Right lobe of liver (tissue), 6 donors: ENCODE measurements around the gene DENND4A. TPM values are rescaled to one million over a fixed set of nuclear protein-coding genes. Genes with fewer than 3 reads are reported as not detected.
A peak's percentile ranks its signal among the peaks of the same experiment; 100 is the strongest.
"Not testable (repeated sequence)": the region's sequence is repeated elsewhere in the genome, so short reads cannot be mapped to it uniquely, and the experiment has no call there.

Source experiments
- ATAC-seq, 4 donors: fragments of 200-7000 bp; cut with Tn5 transposase; one replicate each; pipeline ENCODE4 v1.9.1; 2020; ENCODE audit warnings: mild to moderate bottlenecking in 4 of 4, moderate library complexity in 4 of 4
- DNase-seq, 3 donors: peaks; one replicate each; pipeline ENCODE4 v3.0.0-alpha.2; 2020
- H3K27ac ChIP-seq, 3 donors: fragments of 200-600 bp; one replicate each; pipeline ENCODE4 v1.8.0; 2022
- H3K27me3 ChIP-seq, 2 donors: fragments of 200-600 bp; one replicate each; pipeline ENCODE4 v1.8.0; 2022
- H3K36me3 ChIP-seq, 4 donors: fragments of 200-600 bp; sonication (generic) in 1 of 4; one replicate each; pipeline versions ENCODE4 v1.5.1 to v1.8.0; 2017 to 2022; ENCODE audit warnings: control low read depth in 1 of 4
- H3K4me1 ChIP-seq, 4 donors: fragments of 200-600 bp; sonication (generic) in 1 of 4; one replicate each; pipeline versions ENCODE4 v1.5.1 to v1.8.0; 2017 to 2022; ENCODE audit warnings: control low read depth in 1 of 4
- H3K4me3 ChIP-seq, 3 donors: fragments of 200-600 bp; one replicate each; pipeline ENCODE4 v1.8.0; 2022
- H3K9me3 ChIP-seq, 4 donors: fragments of 200-600 bp; sonication (generic) in 1 of 4; one replicate each; pipeline versions ENCODE4 v1.5.1 to v1.8.0; 2017 to 2022; ENCODE audit warnings: control low read depth in 1 of 4
- POLR2A ChIP-seq: fragments of 450-650 bp; IDR thresholded peaks from one replicate; pipeline ENCODE4 v1.6.1; 2017; ENCODE audit warnings: antibody characterized with exemption, mild to moderate bottlenecking
- WGBS: methylation state at CpG from one replicate; pipeline ENCODE4 v1.1.6; 2018; ENCODE audit warnings: low coverage, low lambda C conversion rate; ENCODE audit not compliant: insufficient coverage; ENCODE audit errors: missing lambda C conversion rate; 5-methylcytosine and 5-hydroxymethylcytosine counted together
- intact Hi-C, 2 donors: fragments of 100-400 bp; cut with DNase I; formaldehyde crosslinking; loops; one replicate each; pipeline versions ENCODE4 v1.11.2 to v1.14.1; 2022
- total RNA-seq, 6 experiments: library from RNA; depleted of rRNA in 2 of 6; stranded (reverse); fragments of >200 nt in 2 of 6; fragmentation: NEBNext Ultra II Directional in 3 of 6; extraction: Animal tissue kit (Norgen Biotek cat#: 25700) in 3 of 6; gene quantifications; one replicate each; pipeline versions ENCODE4 v1.1.0 to v1.2.4, GENCODE V29; 2016 to 2023
- TF ChIP-seq, protein P1 (sequence below), 4 donors: fragments of 200-600 bp in 3 of 4; fragments of 450-650 bp in 1 of 4; IDR thresholded peaks; one replicate each; pipeline versions ENCODE4 v1.5.1 to v1.8.0; 2016 to 2022; ENCODE audit warnings: antibody characterized with exemption in 4 of 4, mild to moderate bottlenecking in 2 of 4
- donor health status: DM: no; HTN: yes; CAD: no.
- donor health status: DM: no; HTN: no; CAD: no.
- donor health status: DM: no; HTN: no; CAD: no.
- donor health status: DM: no; HTN: yes; CAD: no.
- donor health status: DM: no; HTN: yes; CAD: no.

The DENND4A gene
- total RNA-seq, 6 experiments from 2014 or later, result 12.7 to 32.4 (median 21.5) TPM

GRCh38 chr15:65618560-65619109 is 173.5 kb downstream of the DENND4A start:
- intact Hi-C loops, result no loop called here
- no peaks in the 10 kb centered on the region for H3K9me3 ChIP-seq
- DNase-seq (no peak), ATAC-seq (no peak)
- H3K4me1 ChIP-seq, result peaks cover 0 to 3% (median 0%) of the 10 kb centered on the region in 4 donors
- no peaks in the 10 kb centered on the region for H3K27me3 ChIP-seq
- WGBS, result 77% methylated on average over 3 of the region's 5 CpGs
- TF ChIP-seq, protein P1, sequence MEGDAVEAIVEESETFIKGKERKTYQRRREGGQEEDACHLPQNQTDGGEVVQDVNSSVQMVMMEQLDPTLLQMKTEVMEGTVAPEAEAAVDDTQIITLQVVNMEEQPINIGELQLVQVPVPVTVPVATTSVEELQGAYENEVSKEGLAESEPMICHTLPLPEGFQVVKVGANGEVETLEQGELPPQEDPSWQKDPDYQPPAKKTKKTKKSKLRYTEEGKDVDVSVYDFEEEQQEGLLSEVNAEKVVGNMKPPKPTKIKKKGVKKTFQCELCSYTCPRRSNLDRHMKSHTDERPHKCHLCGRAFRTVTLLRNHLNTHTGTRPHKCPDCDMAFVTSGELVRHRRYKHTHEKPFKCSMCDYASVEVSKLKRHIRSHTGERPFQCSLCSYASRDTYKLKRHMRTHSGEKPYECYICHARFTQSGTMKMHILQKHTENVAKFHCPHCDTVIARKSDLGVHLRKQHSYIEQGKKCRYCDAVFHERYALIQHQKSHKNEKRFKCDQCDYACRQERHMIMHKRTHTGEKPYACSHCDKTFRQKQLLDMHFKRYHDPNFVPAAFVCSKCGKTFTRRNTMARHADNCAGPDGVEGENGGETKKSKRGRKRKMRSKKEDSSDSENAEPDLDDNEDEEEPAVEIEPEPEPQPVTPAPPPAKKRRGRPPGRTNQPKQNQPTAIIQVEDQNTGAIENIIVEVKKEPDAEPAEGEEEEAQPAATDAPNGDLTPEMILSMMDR (IDR thresholded peaks at IDR 0.05), result no peak
- no peak for TF ChIP-seq POLR2A
- H3K27ac ChIP-seq, result no peak overlapping the region
- H3K4me3 ChIP-seq, result no peak overlapping the region
- no peaks in the 10 kb centered on the region for H3K36me3 ChIP-seq

GRCh38 chr15:65615887-65616286 is 176.2 kb downstream of the DENND4A start:
- ATAC-seq, H3K27me3 ChIP-seq, DNase-seq, H3K36me3 ChIP-seq, intact Hi-C loops, H3K27ac ChIP-seq, H3K9me3 ChIP-seq, H3K4me3 ChIP-seq: not testable (repeated sequence)
- H3K4me1 ChIP-seq, result peaks cover 0 to 20% (median 5%) of the 10 kb centered on the region in 4 donors
- WGBS, result 82% methylated on average over 1 of the region's 1 CpG

- no peaks in the 10 kb centered on the region for H3K27me3 ChIP-seq
- no peak for TF ChIP-seq POLR2A
- TF ChIP-seq, protein P1 (IDR thresholded peaks at IDR 0.05), result no peak
- H3K9me3 ChIP-seq, result no peaks in the 10 kb centered on the region
- ATAC-seq (no peak), DNase-seq (no peak)
- 75% methylated on average over 6 of the region's 6 CpGs for WGBS
- intact Hi-C loops, result no loop called here
- no peak overlapping the region for H3K27ac ChIP-seq
- H3K36me3 ChIP-seq, result no peaks in the 10 kb centered on the region
- H3K4me1 ChIP-seq, result peaks cover 0 to 26% (median 7%) of the 10 kb centered on the region in 4 donors
- H3K4me3 ChIP-seq, result no peak overlapping the region
These were observed 178.9 kb downstream of the DENND4A start for GRCh38 chr15:65612949-65613744.

- peak overlapping the region in 1 of 3 donors; percentile 94 for H3K27ac ChIP-seq
- 31% methylated on average over 2 of the region's 2 CpGs for WGBS
- TF ChIP-seq POLR2A, result no peak
- TF ChIP-seq, protein P1 (IDR thresholded peaks at IDR 0.05), result no peak
These were observed 179.5 kb downstream of the DENND4A start for GRCh38 chr15:65612616-65612946.

DNA sequence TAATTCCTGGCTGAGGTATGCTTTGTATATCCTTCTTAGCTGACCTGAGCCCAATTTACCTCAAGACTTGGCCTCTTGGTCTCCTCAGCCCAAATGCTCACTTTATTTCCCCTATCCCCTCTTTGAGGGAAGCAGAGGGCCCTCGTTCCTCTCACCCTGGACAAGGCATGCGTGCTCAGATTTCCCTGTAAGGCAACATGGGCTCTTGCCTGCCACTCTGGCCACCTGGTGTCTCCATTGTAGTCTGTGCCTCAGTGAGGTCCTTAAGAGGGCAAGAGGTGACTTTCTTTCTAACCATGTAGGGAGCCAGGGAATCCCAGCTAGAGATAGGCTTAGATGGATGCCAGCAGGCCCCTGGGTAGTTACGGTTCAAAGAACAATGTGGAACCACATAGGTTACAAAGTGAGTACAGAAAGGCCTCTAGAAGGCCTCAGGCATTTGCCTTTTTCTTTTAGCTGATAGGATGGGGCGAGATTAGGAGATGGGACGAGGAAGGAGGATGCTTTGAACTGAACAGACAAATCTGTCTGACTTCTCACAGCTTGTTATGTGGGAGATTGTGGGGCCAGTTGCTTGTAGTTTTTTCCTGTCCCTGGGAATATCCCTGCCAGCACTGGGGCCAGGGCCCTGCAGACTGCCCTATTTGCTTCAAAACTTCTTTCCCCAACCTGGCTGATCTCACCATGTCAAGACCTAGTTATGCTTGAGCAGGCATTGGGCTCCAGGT is 180.0 kb downstream of the DENND4A start:
- ATAC-seq (no peak), DNase-seq (no peak)
- intact Hi-C loops, result no loop called here
- no peaks in the 10 kb centered on the region for H3K9me3 ChIP-seq
- 65% methylated on average over 3 of the region's 5 CpGs for WGBS
- no peaks in the 10 kb centered on the region for H3K36me3 ChIP-seq
- no peaks in the 10 kb centered on the region for H3K27me3 ChIP-seq
- TF ChIP-seq, protein P1 (IDR thresholded peaks at IDR 0.05), result no peak
- no peak for TF ChIP-seq POLR2A
- peaks cover 0 to 26% (median 7%) of the 10 kb centered on the region in 4 donors for H3K4me1 ChIP-seq
- peak overlapping the region; percentile 84 to 98 (median 89) for H3K4me3 ChIP-seq
- H3K27ac ChIP-seq, result peak overlapping the region; percentile 86 to 94 (median 88)

More at GRCh38 chr15:65612616-65612946, 179.5 kb downstream of the DENND4A start:
- Histone ChIP-seq H3K9me3 (no peaks in the 10 kb centered on the region), H3K4me1 (peaks cover 0 to 26% (median 7%) of the 10 kb centered on the region in 4 donors), H3K27me3 (no peaks in the 10 kb centered on the region), H3K36me3 (no peaks in the 10 kb centered on the region), H3K4me3 (no peak overlapping the region)
- no peak for DNase-seq
- ATAC-seq, result no peak
- intact Hi-C loops, result no loop called here
